Kidney (tissue), 14 donors: Measurements from ENCODE around the gene DERL3. TPM values are rescaled to one million over a fixed set of nuclear protein-coding genes. Genes with fewer than 3 reads are reported as not detected.
"Not testable (repeated sequence)": the region's sequence is repeated elsewhere in the genome, so short reads cannot be mapped to it uniquely, and the experiment has no call there.

Source experiments
- DNase-seq, 5 donors: peaks; one replicate each; pipeline ENCODE4 v3.0.0-alpha.2; 2013 to 2020
- FAIRE-seq: peaks from 2 replicates; lab custom pipeline; 2012; peaks lifted over from hg19 to GRCh38; lab: Jason Lieb, UNC
- H3K27ac ChIP-seq, 2 donors: one replicate each; pipeline ENCODE4 v1.7.0; 2013; ENCODE audit warnings: low read depth in 2 of 2, low read length in 2 of 2, inconsistent platforms in 1 of 2
- H3K27me3 ChIP-seq: one replicate; pipeline ENCODE4 v1.7.1; 2013; ENCODE audit warnings: low read length, inconsistent platforms; ENCODE audit not compliant: control insufficient read depth, insufficient read depth
- H3K36me3 ChIP-seq, 3 donors: one replicate each; pipeline versions ENCODE4 v1.7.0 to v1.7.1; 2013; ENCODE audit warnings: low read length in 3 of 3, control low read depth in 1 of 3, inconsistent platforms in 1 of 3; ENCODE audit not compliant: insufficient read depth in 3 of 3, control insufficient read depth in 2 of 3
- H3K4me1 ChIP-seq, 3 donors: one replicate each; pipeline versions ENCODE4 v1.7.0 to v1.7.1; 2013; ENCODE audit warnings: low read length in 3 of 3, inconsistent platforms in 1 of 3, low read depth in 1 of 3; ENCODE audit not compliant: control insufficient read depth in 2 of 3, insufficient read depth in 2 of 3
- H3K4me3 ChIP-seq, 3 donors: one replicate each; pipeline versions ENCODE4 v1.7.0 to v1.8.1; 2013; ENCODE audit warnings: low read length in 3 of 3, control low read depth in 1 of 3, inconsistent platforms in 1 of 3
- H3K9ac ChIP-seq, 3 donors: one replicate each; pipeline versions ENCODE4 v1.7.0 to v1.7.1; 2013; ENCODE audit warnings: low read length in 3 of 3, control low read depth in 1 of 3, inconsistent platforms in 1 of 3
- H3K9me3 ChIP-seq, 3 donors: one replicate each; pipeline versions ENCODE4 v1.7.0 to v1.7.1; 2013; ENCODE audit warnings: low read length in 3 of 3, control low read depth in 1 of 3, inconsistent platforms in 1 of 3; ENCODE audit not compliant: control insufficient read depth in 2 of 3, insufficient read depth in 1 of 3
- CTCF ChIP-seq: IDR thresholded peaks from 3 replicates; pipeline ENCODE4 v1.5.1; 2012; ENCODE audit warnings: mild to moderate bottlenecking, moderate library complexity, borderline replicate concordance; ENCODE audit not compliant: insufficient read depth; ENCODE audit errors: extremely low read depth
- intact Hi-C: fragments of 100-400 bp; cut with DNase I; formaldehyde crosslinking; loops from one replicate; pipeline ENCODE4 v1.11.1; 2022
- polyA plus RNA-seq: library from polyadenylated mRNA; stranded (reverse); fragments of 350-450 nt; fragmentation: Illumina TruSeq; extraction: RNeasy Lipid Tissue Mini Kit (QIAGEN cat#74804); gene quantifications from one replicate; pipeline ENCODE4 v1.2.3, GENCODE V29; 2014; ENCODE audit warnings: low read depth, low replicate concordance; ENCODE audit not compliant: insufficient read depth
- total RNA-seq: library from RNA; stranded (reverse); fragmentation: NEBNext Ultra II Directional; extraction: Animal tissue kit (Norgen Biotek cat#: 25700); gene quantifications from one replicate; pipeline ENCODE4 v1.2.1, GENCODE V29; 2021
- donor health status: control.
- donor health status: control.
- donor health status: control.
- donor health status: control.
- donor health status: control.
- donor health status: DM: yes; HTN: yes; CAD: no.
- donor health status: Normal renal cell carcinoma (clear cell type).

Gene DERL3
- total and polyA plus RNA-seq, 2 donors from 2014 or later = 3.1 to 24.7 TPM

DNA sequence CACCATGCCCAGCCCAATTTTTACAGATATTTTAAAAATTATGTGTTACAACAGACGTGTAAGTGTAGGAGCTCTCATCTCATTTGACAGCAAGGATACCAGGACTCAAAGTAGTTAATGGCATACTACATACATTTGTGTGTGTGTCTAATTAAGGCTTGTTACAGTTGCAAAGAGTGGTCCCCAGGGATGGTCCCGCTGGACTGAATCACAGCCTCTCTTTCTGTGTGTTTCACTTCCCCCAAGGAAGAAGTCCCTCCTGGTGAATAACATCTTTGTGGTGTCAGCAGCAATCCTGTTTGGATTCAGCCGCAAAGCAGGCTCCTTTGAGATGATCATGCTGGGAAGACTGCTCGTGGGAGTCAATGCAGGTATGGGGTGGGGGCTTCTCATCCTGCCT lies 36.1 kb upstream of the DERL3 start:
- intact Hi-C loops = no loop called here
- Histone ChIP-seq H3K9ac (no peak overlapping the region), H3K4me1 (peaks cover 0 to 12% (median 5%) of the 10 kb centered on the region in 3 donors), H3K9me3 (no peaks in the 10 kb centered on the region), H3K27ac (no peak overlapping the region), H3K36me3 (peaks cover 5 to 36% (median 10%) of the 10 kb centered on the region in 3 donors), H3K27me3 (no peaks in the 10 kb centered on the region), H3K4me3 (no peak overlapping the region)
- FAIRE-seq = no peak
- DNase-seq = peak in 1 of 5 donors; percentile 8
- no peak for TF ChIP-seq CTCF

DNA sequence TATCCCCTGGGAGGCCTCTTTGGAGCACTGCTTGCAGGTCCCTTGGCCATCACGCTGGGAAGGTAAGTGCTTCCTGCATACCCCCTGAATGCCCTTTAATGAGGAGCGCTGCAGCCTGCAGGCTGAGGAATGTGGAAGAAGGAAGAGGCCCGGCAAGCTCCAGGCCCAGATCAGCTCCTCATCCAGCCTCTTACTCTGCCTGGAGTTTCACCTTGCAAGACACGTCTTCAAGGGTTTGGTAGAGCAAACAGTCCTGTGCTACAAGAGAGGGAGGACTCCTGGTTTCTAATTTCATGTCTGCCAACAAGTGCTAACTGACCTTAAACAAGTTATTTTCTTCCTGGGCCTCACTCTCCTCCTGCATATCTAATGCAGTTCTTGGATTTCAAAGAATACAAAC lies 29.8 kb upstream of the DERL3 start:
- Histone ChIP-seq H3K27me3 (no peaks in the 10 kb centered on the region), H3K9ac (no peak overlapping the region), H3K4me3 (no peak overlapping the region), H3K27ac (no peak overlapping the region), H3K4me1 (no peaks in the 10 kb centered on the region), H3K9me3 (no peaks in the 10 kb centered on the region), H3K36me3 (peaks cover 0 to 30% (median 27%) of the 10 kb centered on the region in 3 donors)
- TF ChIP-seq CTCF = no peak
- FAIRE-seq = no peak
- intact Hi-C loops = no loop called here
- DNase-seq = no peak

DNA sequence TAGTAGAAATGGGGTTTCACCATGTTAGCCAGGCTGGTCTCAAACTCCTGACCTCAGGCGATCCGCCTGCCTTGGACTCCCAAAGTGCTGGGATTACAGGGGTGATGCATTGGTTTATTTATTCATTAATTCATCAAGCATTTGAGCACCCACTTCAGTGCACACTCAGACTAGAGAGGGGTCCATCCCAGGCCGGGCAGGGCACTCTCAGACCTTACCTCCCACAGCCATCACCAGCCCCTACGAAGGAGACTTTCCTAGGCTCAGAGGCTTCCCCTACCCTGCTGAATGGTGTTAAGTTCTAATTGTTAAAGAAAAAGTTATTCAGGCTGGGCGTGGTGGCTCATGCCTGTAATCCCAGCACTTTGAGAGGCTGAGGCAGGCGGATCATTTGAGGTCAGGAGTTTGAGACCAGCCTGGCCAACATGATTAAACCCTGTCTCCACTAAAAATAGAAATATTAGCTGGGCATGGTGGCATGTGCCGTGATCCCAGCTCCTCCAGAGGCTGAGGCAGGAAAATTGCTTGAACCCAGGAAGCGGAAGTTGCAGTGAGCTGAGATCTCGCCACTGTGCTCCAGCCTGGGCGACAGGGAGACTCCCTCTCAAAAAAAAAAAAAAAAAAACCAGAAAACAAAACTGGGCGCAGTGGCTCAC lies 25.8 kb upstream of the DERL3 start:
- H3K27me3 ChIP-seq, H3K9me3 ChIP-seq, H3K27ac ChIP-seq, intact Hi-C loops, H3K9ac ChIP-seq, H3K4me1 ChIP-seq, FAIRE-seq, H3K4me3 ChIP-seq: not testable (repeated sequence)
- DNase-seq = peak in 1 of 5 donors; percentile 4
- peaks cover 0 to 30% (median 26%) of the 10 kb centered on the region in 3 donors for H3K36me3 ChIP-seq

DNA sequence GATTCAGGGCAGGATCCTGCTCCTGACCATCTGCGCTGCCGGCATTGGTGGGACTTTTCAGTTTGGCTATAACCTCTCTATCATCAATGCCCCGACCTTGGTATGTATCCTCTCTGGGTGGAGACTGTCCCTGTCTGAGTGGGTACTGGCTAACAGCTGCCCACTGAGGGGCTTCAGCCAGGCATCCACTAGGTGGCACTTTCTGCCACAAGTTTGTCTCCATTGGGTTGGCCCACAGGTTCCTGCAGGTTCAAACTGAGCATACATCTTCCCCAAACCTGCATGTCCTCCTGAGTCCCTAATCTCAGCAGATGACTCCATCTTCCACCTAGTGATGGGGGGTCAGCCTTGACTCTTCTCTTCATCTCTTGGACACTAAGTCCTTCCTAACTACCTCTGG lies 23.3 kb upstream of the DERL3 start:
- DNase-seq = peak in 4 of 5 donors; percentile 16 to 70 (median 51)
- no peak overlapping the region for H3K4me3 ChIP-seq
- H3K9ac ChIP-seq = no peak overlapping the region
- peaks cover 0 to 13% (median 8%) of the 10 kb centered on the region in 3 donors for H3K36me3 ChIP-seq
- peak; percentile 71 for TF ChIP-seq CTCF
- FAIRE-seq = no peak
- intact Hi-C loops = no loop called here
- H3K9me3 ChIP-seq = no peaks in the 10 kb centered on the region
- no peaks in the 10 kb centered on the region for H3K27me3 ChIP-seq
- H3K4me1 ChIP-seq = peaks cover 0 to 7% (median 3%) of the 10 kb centered on the region in 3 donors
- no peak overlapping the region for H3K27ac ChIP-seq

DNA sequence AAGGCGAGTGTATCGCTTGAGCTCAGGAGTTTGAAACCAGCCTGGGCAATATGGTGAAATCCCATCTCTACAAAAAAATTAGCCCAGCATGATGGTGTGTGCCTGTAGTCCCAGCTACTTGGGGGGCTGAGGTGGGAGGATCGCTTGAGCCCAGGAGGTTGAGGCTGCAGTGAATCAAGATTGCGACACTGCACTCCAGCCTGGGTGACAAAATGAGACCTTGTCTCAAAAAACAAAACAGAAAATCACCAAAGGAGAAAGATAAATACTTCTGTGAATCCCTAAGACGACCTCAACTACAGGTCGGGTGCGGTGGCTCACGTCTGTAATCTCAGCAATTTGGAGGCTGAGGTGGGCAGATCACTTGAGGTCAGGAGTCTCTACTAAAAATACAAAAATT lies 21.4 kb upstream of the DERL3 start:
- H3K9ac ChIP-seq, H3K4me1 ChIP-seq, H3K27ac ChIP-seq, H3K9me3 ChIP-seq, H3K4me3 ChIP-seq, H3K27me3 ChIP-seq, FAIRE-seq, intact Hi-C loops: not testable (repeated sequence)
- peak in 1 of 5 donors; percentile 25 for DNase-seq
- peaks cover 0 to 13% (median 5%) of the 10 kb centered on the region in 3 donors for H3K36me3 ChIP-seq
